ENCODE results near the gene PLCD1. TPM values are rescaled to one million over a fixed set of nuclear protein-coding genes. Genes with fewer than 3 reads are reported as not detected.

PLCD1 gene
- total RNA-seq, 1 experiment from 2014 or later: 2.4 TPM

DNA sequence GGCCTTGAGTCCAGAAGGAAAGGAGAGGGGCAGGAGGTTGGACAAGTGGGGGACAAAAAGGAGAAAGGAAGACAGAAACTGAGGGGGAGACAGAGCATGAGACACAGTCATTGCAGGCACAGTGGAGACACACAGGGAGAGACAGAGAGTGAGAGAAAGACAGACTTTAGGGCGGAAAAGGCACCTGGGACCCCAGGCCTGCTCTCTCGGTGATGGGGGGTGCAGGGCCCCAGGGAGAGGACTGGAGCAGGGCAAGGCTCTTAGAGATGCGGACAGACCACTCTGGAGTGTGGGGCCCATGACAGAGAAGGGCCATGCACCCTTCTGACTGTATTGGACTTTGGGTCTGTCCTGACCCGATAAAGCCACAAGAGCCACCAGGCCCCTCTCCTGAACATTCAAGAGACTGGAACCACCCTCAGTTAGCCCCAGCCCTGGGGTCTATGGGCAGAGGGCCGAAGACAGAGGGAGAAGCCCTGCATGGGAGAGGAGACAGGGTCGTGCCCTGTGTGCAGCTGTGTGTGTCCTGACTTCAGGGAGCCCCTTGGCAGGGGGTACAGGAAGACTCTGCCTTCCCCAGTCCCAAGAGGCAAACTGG lies 12.5 kb downstream of the PLCD1 start:
- no peak for DNase-seq (ENCODE audit: low read depth)

DNA sequence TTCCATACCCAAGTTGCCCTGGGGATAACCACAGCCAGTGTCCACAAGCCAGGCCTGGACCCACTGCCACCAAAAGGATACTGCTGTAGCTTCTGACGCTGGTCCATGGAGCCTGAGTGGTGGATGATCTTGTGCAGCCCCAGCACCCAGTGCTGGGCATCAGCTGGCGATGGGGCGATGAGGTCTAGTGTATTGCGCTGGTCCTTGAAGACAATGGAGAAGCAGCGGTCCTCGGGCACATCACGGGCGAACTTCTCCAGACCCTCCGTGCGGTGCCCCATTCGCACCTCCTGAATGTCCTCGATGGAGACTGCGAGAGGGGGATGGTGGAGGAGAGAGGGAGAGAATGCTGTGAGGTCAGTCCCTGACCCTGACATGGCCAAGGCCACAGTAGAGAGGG lies 13.0 kb downstream of the PLCD1 start:
- no peak for DNase-seq (ENCODE audit: low read depth)

DNA sequence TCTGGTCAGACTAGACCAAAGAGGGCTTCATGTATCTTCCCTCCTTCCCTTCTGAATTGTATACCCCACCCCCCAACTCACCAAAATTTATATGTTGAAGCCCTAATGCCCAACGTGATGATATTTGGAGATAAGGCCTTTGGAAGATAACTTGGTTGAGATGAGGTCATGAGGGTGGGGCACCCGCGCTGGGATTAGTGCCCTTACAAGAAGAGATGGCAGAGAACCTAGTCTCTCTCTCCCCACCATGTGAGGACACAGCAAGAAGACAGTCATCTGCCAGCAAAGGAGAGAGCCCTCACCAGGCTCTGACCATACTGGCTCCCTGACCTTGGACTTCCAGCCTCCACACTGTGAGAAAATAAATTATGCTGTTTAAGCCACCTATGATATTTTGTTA lies 13.5 kb downstream of the PLCD1 start:
- no peak for DNase-seq (ENCODE audit: low read depth)

DNA sequence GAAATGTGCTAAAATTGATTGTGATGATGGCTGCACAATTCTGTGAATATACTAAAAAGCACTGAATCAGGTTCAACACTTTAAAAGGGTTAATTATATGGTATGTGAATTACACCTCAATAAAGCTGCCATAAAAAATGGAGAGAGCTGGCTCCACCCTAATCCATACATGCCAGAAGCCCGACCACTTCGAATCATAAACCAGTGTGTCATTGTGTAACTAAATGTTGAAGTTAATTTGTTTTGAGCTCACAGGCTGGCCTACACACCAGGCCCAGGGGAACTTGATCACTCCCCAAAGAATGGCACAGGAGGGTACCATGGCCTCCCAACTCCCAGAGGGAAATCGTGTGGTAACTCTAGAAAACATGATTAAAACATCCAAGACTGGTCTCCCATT lies 14.0 kb downstream of the PLCD1 start:
- DNase-seq (ENCODE audit: low read depth): no peak

DNA sequence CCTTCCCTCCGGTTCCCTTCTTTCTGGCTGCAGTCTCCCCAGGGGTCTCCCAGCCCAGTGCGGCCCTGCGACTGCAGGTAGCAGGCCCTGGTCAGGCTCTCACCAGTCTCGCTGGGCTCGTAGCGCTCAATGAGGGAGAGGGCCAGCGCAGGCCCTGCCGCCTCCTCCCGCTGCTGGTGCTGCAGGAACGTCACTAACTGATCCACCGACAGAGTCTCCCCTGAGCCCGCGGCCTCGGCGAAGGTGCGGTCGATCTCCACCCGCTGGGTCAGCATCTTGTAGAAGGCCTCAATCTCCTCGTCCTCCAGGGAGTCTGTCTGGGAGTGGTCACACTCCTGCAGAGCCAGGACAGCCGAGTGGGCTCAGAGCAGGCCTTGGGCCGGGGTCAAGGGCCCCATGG lies 18.3 kb downstream of the PLCD1 start:
- no peak for DNase-seq (ENCODE audit: low read depth)

DNA sequence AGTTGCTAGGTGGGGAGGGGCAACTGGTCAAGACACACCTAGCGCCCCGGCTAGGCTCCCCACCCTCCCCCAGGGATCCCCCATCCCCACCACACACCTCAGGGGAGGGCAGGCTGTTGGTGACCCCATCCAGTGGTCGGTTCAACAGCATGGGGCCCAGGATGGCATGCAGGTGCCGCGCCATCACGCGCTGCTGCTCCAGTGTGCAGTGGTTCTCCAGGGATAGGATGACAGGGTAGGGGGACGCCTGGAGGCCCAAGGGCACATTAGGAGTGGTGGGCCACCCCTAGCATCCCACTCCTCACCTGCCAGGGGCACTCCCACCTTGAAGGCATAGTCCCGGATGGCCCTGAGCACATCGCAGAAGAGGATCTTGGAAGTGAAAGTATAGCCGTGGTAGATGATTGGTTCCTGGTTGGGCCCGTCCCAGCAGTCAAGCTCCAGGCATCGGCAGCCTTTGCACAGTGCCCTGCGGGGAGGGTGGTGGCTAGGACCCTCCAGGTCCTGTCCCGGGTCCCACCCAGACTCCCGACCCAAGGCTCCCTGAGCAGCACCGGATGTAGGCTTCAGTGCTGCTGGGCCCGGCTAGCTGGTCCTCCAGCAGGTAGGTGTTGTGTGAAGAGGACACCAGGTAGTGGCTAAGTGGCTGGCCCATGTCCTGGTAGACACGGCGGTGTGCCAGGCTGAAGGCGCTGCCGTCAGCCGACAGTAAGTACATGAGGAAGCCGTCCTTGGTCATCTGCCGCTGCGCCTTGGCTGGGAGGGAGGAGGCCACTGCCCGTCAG lies 19.4 kb downstream of the PLCD1 start:
- DNase-seq (ENCODE audit: low read depth): no peak

DNA sequence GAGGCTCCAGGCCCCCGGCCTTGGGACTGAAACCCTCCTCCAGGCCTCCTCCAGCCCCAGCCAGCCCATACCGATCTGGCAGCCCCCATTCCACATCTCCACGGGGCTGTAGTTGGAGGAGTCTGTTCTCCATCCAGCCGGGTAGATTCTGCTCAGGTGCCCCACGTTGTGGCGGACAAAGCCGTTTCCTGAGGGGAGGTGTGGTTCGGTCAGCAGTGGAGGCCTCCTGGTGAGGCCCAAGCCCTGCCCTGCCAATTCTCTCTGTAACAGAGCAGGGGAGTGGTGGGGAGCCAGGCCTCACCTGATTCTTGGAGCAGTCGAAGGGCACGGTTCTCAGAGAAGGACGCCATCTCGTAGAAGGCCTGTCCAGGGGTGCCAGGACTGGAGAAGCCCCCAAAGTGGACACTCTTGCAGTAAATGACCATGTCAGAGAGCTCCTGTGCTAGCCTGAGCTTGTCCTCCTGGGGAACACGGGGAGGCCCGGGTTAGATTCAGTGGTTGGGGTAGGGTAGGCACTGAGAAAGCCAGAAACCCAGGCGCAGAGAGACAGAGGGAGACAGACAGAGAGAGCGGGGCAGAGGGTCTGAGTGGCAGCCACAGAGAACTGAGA lies 20.4 kb downstream of the PLCD1 start:
- no peak for DNase-seq (ENCODE audit: low read depth)

DNA sequence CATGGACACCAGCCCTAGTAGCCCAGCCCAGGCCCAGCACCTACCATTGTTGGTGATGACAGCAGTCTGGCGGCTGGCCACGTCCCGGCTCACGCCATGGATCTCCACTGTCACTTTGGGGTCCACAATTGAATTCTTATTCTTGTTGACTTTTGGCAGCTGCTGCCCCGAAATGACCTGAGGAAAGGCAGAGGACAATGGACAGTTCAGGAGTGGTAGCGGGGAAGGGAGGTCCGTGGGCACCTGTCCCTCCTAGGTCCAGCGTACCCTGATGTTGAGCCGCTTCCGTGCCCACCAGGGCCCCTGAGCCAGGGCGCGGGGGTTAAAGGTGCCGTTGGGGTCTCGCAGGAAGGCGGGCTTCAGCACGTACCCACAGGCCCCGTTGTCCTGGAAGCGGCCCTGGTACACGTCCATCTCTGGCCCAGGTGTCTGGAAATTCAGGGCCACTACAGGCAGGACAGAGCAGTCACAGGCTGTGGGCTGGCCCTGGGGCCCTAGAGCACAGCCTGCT lies 21.2 kb downstream of the PLCD1 start:
- DNase-seq (ENCODE audit: low read depth): no peak

DNA sequence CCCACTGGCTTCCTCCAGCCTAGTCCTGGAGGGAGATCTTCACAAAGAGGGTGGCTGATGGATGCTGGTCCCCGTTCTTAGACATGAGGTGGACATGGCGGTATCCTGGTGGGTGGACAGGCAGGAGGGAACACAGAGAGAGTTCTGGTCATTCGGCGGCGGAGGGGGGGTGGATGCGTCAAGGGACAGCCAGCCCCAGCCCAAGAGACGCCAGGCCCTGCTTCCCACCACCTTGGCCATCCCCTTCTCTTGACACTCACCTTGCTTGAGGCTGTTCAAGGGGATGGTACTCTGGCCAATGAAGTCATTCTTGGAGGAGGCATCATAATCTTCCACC lies 21.7 kb downstream of the PLCD1 start:
- no peak for DNase-seq (ENCODE audit: low read depth)

DNA sequence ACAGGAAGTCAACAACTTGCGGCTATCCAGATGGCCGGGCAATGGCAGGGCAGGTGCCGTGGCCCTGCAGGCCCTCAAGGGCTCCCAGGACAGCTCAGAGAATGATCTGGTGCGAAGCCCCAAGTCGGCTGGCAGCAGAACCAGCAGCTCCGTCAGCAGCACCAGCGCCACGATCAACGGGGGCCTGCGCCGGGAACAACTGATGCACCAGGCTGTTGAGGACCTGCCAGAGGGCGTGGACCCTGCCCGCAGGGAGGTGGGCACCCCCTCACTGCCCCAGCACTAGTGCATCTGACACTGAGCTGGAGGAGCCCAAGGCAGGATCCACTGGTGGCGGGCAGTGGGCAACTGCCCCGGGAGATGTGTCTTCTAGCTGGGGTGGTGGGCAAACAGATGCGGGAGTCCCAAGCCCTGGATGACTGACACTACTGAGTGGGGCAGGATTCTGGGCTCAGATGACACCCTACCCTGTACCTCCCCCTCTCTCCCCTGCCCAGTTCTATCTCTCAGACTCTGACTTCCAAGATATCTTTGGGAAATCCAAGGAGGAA lies 22.9 kb downstream of the PLCD1 start:
- DNase-seq (ENCODE audit: low read depth): no peak

DNA sequence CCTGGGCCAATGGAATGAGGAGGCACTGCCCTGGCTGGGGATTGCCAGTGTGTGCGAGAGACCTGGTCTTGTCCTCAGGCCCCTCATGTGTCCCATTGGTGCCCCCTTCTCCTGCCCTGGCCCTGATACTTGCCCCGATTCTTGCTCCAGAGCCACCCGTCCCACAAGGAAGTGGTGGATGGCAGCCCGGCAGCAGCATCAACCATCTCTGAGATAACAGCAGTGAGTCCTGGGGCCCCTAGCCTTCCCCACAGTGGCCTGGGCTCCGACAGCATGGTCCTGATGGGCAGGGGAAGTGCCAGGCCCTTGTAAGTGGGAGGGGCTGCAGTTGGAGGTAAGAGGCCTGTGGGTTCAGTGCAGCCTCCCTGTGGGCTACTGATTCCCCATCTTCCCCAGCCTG lies 23.4 kb downstream of the PLCD1 start:
- no peak for DNase-seq (ENCODE audit: low read depth)

DNA sequence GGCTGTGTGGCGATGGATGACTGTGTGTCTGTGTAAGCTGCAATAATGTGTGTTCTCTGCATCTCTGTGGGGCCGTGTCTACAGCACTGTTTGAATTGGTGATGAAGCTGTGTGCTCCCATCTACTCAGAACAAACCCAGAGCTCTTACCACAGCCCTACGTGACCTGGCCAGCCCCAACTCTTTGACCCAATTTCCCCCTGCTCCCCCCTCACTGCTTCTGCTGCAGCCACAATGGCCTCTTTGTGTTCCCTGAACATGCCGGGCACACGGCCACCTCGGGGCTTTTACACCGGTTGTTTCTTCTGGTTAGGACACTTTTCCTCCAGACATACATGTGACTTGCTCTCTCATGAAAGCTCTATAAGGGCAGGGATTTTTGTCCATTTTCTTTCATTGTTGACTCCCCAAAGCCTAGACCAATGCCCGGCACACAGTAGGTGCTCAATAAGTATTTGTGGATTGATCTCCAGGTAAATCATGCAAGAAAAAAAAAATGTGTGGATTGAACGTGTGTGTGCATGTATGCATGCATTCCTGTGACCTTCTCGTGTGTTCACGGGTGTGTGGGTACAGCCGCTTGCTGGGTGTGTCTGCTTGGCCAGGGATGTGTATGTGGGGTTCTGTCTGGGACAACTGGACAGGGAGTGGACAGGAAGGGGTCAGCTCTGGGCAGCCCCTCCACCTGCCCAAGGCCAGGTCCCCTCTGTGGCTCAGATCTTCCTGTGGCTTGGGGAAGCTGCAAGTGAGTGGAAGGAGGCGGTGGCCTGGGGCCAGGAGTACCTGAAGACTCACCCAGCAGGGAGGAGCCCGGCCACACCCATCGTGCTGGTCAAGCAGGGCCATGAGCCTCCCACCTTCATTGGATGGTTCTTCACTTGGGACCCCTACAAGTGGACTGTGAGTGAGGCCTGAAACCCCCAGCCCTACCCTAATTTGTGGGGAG lies 24.1 kb downstream of the PLCD1 start:
- no peak for DNase-seq (ENCODE audit: low read depth)

DNA sequence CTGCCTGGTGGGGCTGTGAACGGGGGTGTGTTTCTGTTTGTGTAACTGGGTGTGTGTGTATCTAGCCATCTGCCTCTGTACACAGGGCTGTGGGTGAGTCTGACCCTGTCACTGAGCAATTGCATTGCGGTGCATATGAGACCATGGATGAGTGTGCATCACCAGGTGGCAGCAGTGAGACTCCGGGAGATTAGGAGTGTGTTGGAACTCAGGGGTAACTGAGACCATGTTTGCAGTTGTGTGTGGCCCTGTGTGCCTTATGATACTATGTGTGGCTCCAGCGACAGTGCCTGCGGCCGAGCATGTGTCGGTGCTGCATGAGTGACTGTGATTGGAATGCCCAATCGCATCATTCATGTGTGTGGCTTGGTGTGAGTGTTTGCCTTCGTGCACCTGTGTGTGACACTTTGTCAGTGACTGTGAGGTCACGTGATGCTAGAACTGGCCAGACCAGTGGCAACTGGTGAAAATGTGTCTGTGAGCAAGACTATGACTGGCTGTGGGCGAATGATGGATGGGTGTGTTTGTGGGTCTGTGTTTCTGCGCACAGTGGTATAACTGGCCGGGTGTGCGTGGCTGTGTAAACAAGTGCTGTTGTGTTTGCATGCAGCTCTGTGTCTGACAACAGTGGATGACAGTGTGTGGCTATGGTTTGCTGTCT lies 24.9 kb downstream of the PLCD1 start:
- DNase-seq (ENCODE audit: low read depth): peak; percentile 67

DNA sequence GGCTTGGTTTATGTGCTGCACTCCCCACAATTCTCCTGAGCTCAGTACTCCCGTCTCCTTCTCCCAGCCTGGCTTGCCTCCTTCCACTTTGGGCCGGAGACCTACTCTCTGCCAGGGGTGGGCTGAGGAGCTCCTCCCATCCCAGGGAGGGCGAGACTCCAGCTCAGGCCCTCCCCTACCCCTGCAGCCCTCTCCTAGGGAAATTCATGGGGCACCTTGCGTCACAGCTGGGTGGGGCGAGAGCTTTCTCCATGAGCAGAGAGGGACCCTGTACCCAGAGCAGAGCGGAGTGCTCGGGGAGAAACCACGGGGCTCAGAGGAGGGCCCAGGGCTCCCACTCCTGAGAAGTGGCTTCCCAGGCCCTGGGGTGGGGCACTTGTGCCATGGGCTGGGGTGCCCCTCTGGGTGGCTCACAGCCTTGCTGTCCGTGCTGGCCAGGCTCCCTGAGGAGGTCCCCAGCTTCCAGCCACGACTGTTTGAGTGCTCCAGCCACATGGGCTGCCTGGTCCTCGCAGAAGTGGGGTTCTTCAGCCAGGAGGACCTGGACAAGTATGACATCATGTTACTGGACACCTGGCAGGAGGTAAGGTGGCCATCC lies 25.5 kb downstream of the PLCD1 start:
- no peak for DNase-seq (ENCODE audit: low read depth)

DNA sequence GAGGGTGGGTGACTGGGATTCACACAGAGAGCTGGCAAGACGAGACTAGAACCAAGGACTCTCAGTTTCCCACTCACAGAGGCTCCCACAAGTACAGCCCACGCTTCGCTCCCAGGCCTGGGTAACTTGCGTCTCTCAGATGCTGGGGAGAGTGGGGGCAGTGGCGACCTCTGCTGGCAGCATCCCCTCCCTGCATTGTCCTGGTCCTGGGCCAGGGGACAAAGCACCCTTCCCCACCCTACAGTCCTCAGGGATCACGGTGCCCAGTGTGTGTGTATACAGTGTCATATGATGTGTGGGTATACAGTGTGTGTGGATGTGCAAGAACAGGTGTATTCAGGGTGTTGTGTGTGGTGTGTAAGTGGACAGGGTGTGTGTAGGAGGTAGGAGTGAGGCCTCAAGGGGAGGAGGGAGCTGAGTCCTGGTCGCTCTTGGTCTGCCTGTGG lies 26.0 kb downstream of the PLCD1 start:
- no peak for DNase-seq (ENCODE audit: low read depth)

DNA sequence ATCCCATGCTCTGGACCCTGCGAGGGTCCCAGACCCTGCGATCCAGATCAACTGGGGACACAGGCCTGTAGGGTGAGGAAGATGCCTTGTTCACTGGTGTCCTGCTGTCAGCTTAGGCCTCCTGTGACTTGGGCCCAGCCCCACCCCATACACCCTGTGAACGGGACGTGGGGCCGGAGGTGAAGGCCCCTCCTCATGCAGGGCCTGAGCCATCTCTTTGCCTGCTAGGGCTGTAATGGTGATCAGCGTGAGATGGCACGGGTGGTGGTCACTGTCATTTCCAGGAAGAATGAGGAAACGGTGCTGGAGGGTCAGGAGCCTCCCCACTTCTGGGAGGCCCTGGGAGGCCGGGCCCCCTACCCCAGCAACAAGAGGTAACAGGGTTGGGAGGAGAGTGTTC lies 26.5 kb downstream of the PLCD1 start:
- no peak for DNase-seq (ENCODE audit: low read depth)

DNA sequence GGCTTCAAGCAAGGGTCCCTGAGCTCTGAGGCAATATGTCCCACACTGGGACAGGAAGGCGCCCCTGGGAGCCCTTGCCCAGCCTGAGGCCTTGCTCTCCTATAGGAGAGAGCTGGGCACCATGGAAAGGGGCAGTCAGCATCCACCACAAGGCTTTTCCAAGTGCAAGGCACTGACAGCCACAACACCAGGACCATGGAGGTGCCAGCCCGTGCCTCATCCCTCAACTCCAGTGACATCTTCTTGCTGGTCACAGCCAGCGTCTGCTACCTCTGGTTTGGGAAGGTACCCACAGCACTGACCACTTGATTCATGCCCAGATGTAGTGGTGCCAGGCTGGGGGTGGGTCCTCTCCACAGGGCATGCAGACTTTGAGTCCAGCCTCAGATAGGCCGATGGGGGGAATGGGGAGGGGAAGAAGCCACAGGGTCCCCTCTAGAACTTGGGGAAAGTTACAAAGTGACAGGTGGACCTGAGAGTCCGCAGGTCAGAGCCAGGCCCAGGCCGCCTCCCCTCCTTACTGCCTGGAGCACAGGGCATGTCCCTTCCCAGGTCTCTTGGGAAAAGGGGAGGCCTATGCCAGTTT lies 27.1 kb downstream of the PLCD1 start:
- DNase-seq (ENCODE audit: low read depth): no peak

DNA sequence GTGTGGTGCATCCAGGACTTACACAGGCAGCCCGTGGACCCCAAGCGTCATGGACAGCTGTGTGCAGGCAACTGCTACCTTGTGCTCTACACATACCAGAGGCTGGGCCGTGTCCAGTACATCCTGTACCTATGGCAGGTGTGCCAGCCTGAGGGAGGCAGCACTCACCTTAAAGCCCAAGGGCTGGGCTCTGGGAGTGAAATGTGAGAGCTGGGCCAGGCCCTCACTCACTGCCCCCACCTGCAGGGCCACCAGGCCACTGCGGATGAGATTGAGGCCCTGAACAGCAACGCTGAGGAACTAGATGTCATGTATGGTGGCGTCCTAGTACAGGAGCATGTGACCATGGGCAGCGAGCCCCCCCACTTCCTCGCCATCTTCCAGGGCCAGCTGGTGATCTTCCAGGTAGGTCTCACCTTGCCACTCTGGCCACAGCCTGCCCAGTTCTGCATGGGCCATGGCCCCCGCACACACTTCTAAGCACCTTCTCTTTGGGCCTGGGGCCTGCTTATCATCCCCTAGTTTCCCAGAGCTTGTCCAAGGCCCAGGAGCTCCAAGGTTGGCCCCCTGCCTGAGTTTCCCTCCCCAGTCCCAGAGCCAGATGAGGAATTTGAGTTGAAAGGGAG lies 27.9 kb downstream of the PLCD1 start:
- DNase-seq (ENCODE audit: low read depth): no peak

DNA sequence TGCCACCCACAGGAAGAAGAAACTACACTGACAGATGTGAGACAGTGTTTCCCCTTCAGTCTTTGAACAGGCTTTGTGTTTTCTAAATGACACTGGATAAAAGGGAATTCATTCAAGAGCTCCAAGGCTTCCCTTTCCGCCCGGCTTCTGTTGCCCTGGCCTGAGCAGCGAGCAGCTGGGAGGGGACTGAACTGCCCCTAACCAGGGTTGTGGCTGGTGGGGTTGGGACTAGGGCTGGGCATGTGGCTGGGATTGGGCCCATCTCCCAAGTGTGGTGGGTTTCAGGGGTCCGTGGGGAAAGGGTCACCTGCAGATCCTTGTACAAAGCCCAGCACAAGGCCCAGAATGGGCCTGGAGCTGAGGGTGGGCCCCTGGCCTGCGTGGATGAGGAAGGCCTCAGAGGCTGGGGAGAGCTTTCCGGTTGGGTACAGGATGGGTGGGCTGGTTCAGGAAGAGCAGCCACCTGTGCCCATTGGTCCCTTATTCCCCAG lies 28.4 kb downstream of the PLCD1 start:
- DNase-seq (ENCODE audit: low read depth): no peak

Data from M059J (cell line).